Smooth muscle cell (in vitro differentiated cells): Measurements from ENCODE around the gene DCPS. TPM values are rescaled to one million over a fixed set of nuclear protein-coding genes. Genes with fewer than 3 reads are reported as not detected.
"Not testable (repeated sequence)": the region's sequence is repeated elsewhere in the genome, so short reads cannot be mapped to it uniquely, and the experiment has no call there.

Experiments used
- DNase-seq: peaks from one replicate; lab custom pipeline; 2025; ENCODE audit not compliant: unreplicated experiment; lab: John Stamatoyannopoulos, UW
- H2AFZ ChIP-seq: fragments of 200-600 bp; sonication (generic); 2 replicates; pipeline ENCODE4 v1.6.0; 2016; ENCODE audit warnings: antibody characterized with exemption, low read depth, mild to moderate bottlenecking
- H3F3A ChIP-seq: fragments of 200-600 bp; sonication (generic); 2 replicates; pipeline ENCODE4 v1.6.0; 2017; ENCODE audit warnings: antibody characterized with exemption, low read depth
- H3K27ac ChIP-seq: fragments of 200-600 bp; sonication (generic); 2 replicates; pipeline ENCODE4 v1.5.1; 2016; ENCODE audit warnings: low read depth, mild to moderate bottlenecking
- H3K27me3 ChIP-seq: fragments of 200-600 bp; sonication (generic); 2 replicates; pipeline ENCODE4 v1.6.1; 2016; ENCODE audit warnings: low read depth, mild to moderate bottlenecking
- H3K36me3 ChIP-seq: fragments of 200-600 bp; sonication (generic); 2 replicates; pipeline ENCODE4 v1.5.1; 2016; ENCODE audit warnings: low read depth
- H3K4me1 ChIP-seq: fragments of 200-600 bp; sonication (generic); 2 replicates; pipeline ENCODE4 v1.5.1; 2016; ENCODE audit warnings: low read depth
- H3K4me2 ChIP-seq: fragments of 200-600 bp; sonication (generic); 2 replicates; pipeline ENCODE4 v1.6.0; 2016; ENCODE audit warnings: mild to moderate bottlenecking
- H3K4me3 ChIP-seq: fragments of 200-600 bp; sonication (generic); 2 replicates; pipeline ENCODE4 v1.5.1; 2016; ENCODE audit warnings: mild to moderate bottlenecking
- H3K79me2 ChIP-seq: fragments of 200-600 bp; sonication (generic); 2 replicates; pipeline ENCODE4 v1.6.0; 2016; ENCODE audit warnings: low read depth, mild to moderate bottlenecking
- H3K9ac ChIP-seq: fragments of 200-600 bp; sonication (generic); 2 replicates; pipeline ENCODE4 v1.6.0; 2016; ENCODE audit warnings: low read depth
- H3K9me3 ChIP-seq: fragments of 200-600 bp; sonication (generic); replicated peaks from 2 replicates; pipeline ENCODE4 v1.5.1; 2016; ENCODE audit warnings: low read depth
- H4K20me1 ChIP-seq: fragments of 200-600 bp; sonication (generic); 2 replicates; pipeline ENCODE4 v1.6.0; 2016; ENCODE audit warnings: low read depth
- CTCF ChIP-seq: fragments of 200-600 bp; sonication (generic); IDR thresholded peaks from 2 replicates; pipeline ENCODE4 v1.5.1; 2017; ENCODE audit warnings: borderline replicate concordance, mild to moderate bottlenecking, antibody characterized with exemption; ENCODE audit not compliant: insufficient read depth, poor library complexity, severe bottlenecking
- WGBS: methylation state at CpG from one replicate; pipeline ENCODE4 v1.1.7; 2016; ENCODE audit warnings: low lambda C conversion rate; 5-methylcytosine and 5-hydroxymethylcytosine counted together
- polyA plus RNA-seq: library from polyadenylated mRNA; unstranded; fragments of >200 nt; fragmentation: Nextera tagmentation; extraction: Ambion mirVana; gene quantifications from 2 replicates; pipeline ENCODE4 v1.2.1, GENCODE V29; 2016
- total RNA-seq: library from RNA; depleted of rRNA; stranded (reverse); fragments of >200 nt; gene quantifications from 2 replicates; pipeline ENCODE4 v1.2.3, GENCODE V29; 2014

Gene DCPS
- total and polyA plus RNA-seq, 2 experiments from 2014 or later, result 19.0 to 25.4 TPM

GRCh38 chr11:126391970-126392632 is 88.2 kb downstream of the DCPS start:
- H3K9me3 ChIP-seq, result no peaks in the 10 kb centered on the region
- peak; percentile 22 for TF ChIP-seq CTCF

GRCh38 chr11:126392633-126393013 is 88.8 kb downstream of the DCPS start:
- Histone ChIP-seq H3K4me2 (no peak overlapping the region), H3K27ac (no peak overlapping the region), H3K4me1 (no peaks in the 10 kb centered on the region), H3K4me3 (no peak overlapping the region), H3K79me2 (peaks cover 62% of the 10 kb centered on the region), H2AFZ (no peak overlapping the region), H3F3A (no peaks in the 10 kb centered on the region), H3K9me3 (no peaks in the 10 kb centered on the region), H3K36me3 (no peaks in the 10 kb centered on the region), H3K27me3 (no peaks in the 10 kb centered on the region), H3K9ac (no peak overlapping the region), H4K20me1 (peaks cover 84% of the 10 kb centered on the region)
- WGBS, result 70% methylated on average over 4 of the region's 4 CpGs
- no peak for TF ChIP-seq CTCF
- DNase-seq, result no peak

More at GRCh38 chr11:126391970-126392632, 88.2 kb downstream of the DCPS start:
- Histone ChIP-seq H3K4me3 (no peak overlapping the region), H4K20me1 (peaks cover 84% of the 10 kb centered on the region), H3K27me3 (no peaks in the 10 kb centered on the region), H3K79me2 (peaks cover 64% of the 10 kb centered on the region), H3K27ac (no peak overlapping the region), H3K36me3 (no peaks in the 10 kb centered on the region), H2AFZ (no peak overlapping the region), H3F3A (no peaks in the 10 kb centered on the region), H3K4me2 (no peak overlapping the region), H3K9ac (no peak overlapping the region), H3K4me1 (no peaks in the 10 kb centered on the region)
- WGBS, result 67% methylated on average over 8 of the region's 8 CpGs
- DNase-seq, result no peak

- no peaks in the 10 kb centered on the region for H3K9me3 ChIP-seq
- no peak overlapping the region for H3K4me2 ChIP-seq
- H3K27ac ChIP-seq, result no peak overlapping the region
- H3K36me3 ChIP-seq, result no peaks in the 10 kb centered on the region
- H3K27me3 ChIP-seq, result no peaks in the 10 kb centered on the region
- WGBS, result 96% methylated on average over 5 of the region's 5 CpGs
- H3K79me2 ChIP-seq, result peaks cover 59% of the 10 kb centered on the region
- DNase-seq, result no peak
- H2AFZ ChIP-seq, result no peak overlapping the region
- no peaks in the 10 kb centered on the region for H3K4me1 ChIP-seq
- no peaks in the 10 kb centered on the region for H3F3A ChIP-seq
- TF ChIP-seq CTCF, result no peak
- H4K20me1 ChIP-seq, result peaks cover 84% of the 10 kb centered on the region
- H3K9ac ChIP-seq, result no peak overlapping the region
- H3K4me3 ChIP-seq, result no peak overlapping the region
These were observed 89.3 kb downstream of the DCPS start for GRCh38 chr11:126393143-126393542.

- 90% methylated on average over 3 of the region's 3 CpGs for WGBS
- Histone ChIP-seq H3K4me2 (no peak overlapping the region), H3K9ac (no peak overlapping the region), H3K4me1 (no peaks in the 10 kb centered on the region), H3F3A (no peaks in the 10 kb centered on the region), H3K4me3 (no peak overlapping the region), H3K36me3 (no peaks in the 10 kb centered on the region), H3K27ac (no peak overlapping the region), H2AFZ (no peak overlapping the region), H3K9me3 (no peaks in the 10 kb centered on the region), H3K27me3 (no peaks in the 10 kb centered on the region), H3K79me2 (peaks cover 52% of the 10 kb centered on the region), H4K20me1 (peaks cover 82% of the 10 kb centered on the region)
- TF ChIP-seq CTCF, result no peak
- DNase-seq, result no peak
These were observed 90.2 kb downstream of the DCPS start for GRCh38 chr11:126394036-126394435.

- not testable (repeated sequence) for H3K27ac ChIP-seq, DNase-seq, H3K9me3 ChIP-seq, H3K27me3 ChIP-seq, H3K4me1 ChIP-seq, H3K9ac ChIP-seq, H3K4me3 ChIP-seq, H3F3A ChIP-seq, H3K4me2 ChIP-seq, H3K36me3 ChIP-seq, H2AFZ ChIP-seq
- peaks cover 78% of the 10 kb centered on the region for H4K20me1 ChIP-seq
- WGBS, result 97% methylated on average over 7 of the region's 7 CpGs
- peaks cover 46% of the 10 kb centered on the region for H3K79me2 ChIP-seq
These were observed 90.8 kb downstream of the DCPS start for GRCh38 chr11:126394634-126395072.
